Stomach (tissue), 9 donors: ENCODE measurements around the gene FTO. TPM values are rescaled to one million over a fixed set of nuclear protein-coding genes. Genes with fewer than 3 reads are reported as not detected.

ENCODE experiments used
- DNase-seq, 2 donors: peaks; one replicate each; pipeline versions ENCODE4 v3.0.0 to v3.0.0-alpha.2; 2013 to 2019
- H3K27ac ChIP-seq, 5 donors: fragments of 200-600 bp in 4 of 5; sonication (generic) in 4 of 5; one replicate each; pipeline ENCODE4 v1.5.1; 2013 to 2019; ENCODE audit warnings: mild to moderate bottlenecking in 1 of 5, moderate library complexity in 1 of 5
- H3K27me3 ChIP-seq, 3 donors: fragments of 200-600 bp; sonication (generic); one replicate each; pipeline ENCODE4 v1.5.1; 2017 to 2019; ENCODE audit warnings: mixed run types in 1 of 3
- H3K36me3 ChIP-seq, 4 donors: fragments of 200-600 bp; sonication (generic); 1 replicate in 3 of 4; 2 replicates in 1 of 4; pipeline ENCODE4 v1.5.1; 2016 to 2019
- H3K4me1 ChIP-seq, 4 donors: fragments of 200-600 bp; sonication (generic); one replicate each; pipeline ENCODE4 v1.5.1; 2016 to 2019
- H3K4me3 ChIP-seq, 4 donors: fragments of 200-600 bp; sonication (generic) in 3 of 4; one replicate each; pipeline ENCODE4 v1.5.1; 2016 to 2019; ENCODE audit warnings: mild to moderate bottlenecking in 1 of 4
- H3K9me3 ChIP-seq, 4 donors: fragments of 200-600 bp; sonication (generic); one replicate each; pipeline ENCODE4 v1.5.1; 2016 to 2019
- EP300 ChIP-seq: sonication (generic); formaldehyde crosslinking; IDR thresholded peaks from one replicate; pipeline ENCODE4 v1.6.1; 2017; ENCODE audit warnings: antibody characterized with exemption
- POLR2A ChIP-seq, 4 donors: fragments of 450-650 bp; IDR thresholded peaks; one replicate each; pipeline ENCODE4 v1.6.1; 2016; ENCODE audit warnings: antibody characterized with exemption in 4 of 4, control low read depth in 2 of 4, mild to moderate bottlenecking in 1 of 4, moderate library complexity in 1 of 4
- POLR2AphosphoS5 ChIP-seq, 3 donors: sonication (generic); formaldehyde crosslinking; IDR thresholded peaks; one replicate each; pipeline ENCODE4 v1.6.1; 2016; ENCODE audit warnings: antibody characterized with exemption in 3 of 3
- WGBS, 5 donors: extraction: QIAGEN DNeasy Blood & Tissue Kit in 3 of 5; methylation state at CpG; one replicate each; pipeline versions ENCODE4 v1.1.5 to v1.1.7; 2013 to 2018; 5-methylcytosine and 5-hydroxymethylcytosine counted together
- intact Hi-C: fragments of 100-400 bp; cut with DNase I; formaldehyde crosslinking; loops from one replicate; pipeline ENCODE4 v1.15.1; 2023; ENCODE audit warnings: low total_unique reads
- polyA plus RNA-seq, 3 donors: library from polyadenylated mRNA; stranded (reverse); fragments of 200-250 nt; gene quantifications; one replicate each; pipeline ENCODE4 v1.2.3, GENCODE V29; 2013
- total RNA-seq, 5 donors: library from RNA; depleted of rRNA; stranded (reverse); fragments of >200 nt; gene quantifications; one replicate each; pipeline versions ENCODE4 v1.1.0 to v1.2.3, GENCODE V29; 2014 to 2016
- TF ChIP-seq, protein P1 (sequence below), 7 experiments: fragments of 450-650 bp in 4 of 7; fragments of 200-600 bp in 3 of 7; sonication (generic) in 3 of 7; IDR thresholded peaks; one replicate each; pipeline ENCODE4 v1.5.1; 2016 to 2019; ENCODE audit warnings: antibody characterized with exemption in 7 of 7, control low read depth in 2 of 7, mild to moderate bottlenecking in 1 of 7
- donor health status: healthy with polysubstance abuse.
- donor health status: Bipolar disorder and iron deficiency.
- donor health status: healthy.

The FTO gene
- total and polyA plus RNA-seq, 8 donors = 9.3 to 88.7 (median 24.6) TPM

DNA sequence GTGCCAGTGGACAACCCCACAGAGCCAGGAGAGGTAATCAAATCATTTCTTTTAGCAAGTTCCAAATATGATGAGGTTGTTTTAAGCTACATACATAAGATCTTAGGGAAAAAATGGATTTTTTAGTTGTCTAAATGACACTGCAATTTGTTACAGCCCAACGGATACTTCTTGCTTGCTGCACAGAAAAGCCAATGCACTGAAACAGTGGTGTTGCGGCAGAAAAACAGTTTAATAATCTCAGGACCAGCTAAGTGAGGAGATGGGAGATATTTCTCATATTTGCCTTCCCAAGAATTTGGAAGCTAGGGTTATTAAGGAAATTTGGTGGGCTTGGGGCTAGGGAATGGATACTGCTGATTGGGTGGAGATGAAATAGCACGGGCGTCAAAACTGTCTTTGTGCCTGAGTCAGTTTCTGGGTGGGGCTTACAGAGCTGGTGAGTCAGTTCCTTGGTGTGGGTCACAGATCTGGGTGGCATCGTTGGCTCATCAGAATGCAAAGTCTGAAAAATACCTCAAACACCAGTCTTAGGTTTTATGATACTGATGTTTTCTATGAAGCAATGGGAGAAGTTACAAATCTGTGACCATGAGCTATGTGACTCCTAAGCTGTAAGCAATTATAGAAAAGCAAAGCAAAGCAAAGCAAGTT, 327.3 kb downstream of the FTO start:
- no peak for DNase-seq
- intact Hi-C loops = no loop called here
- WGBS, 5 donors = 92 to 98% (median 96%) methylated on average over 5 of the region's 5 CpGs
- TF ChIP-seq POLR2AphosphoS5 (IDR thresholded peaks at IDR 0.05) = no peak
- no peak for TF ChIP-seq POLR2A (IDR thresholded peaks at IDR 0.05)
- TF ChIP-seq, protein P1, sequence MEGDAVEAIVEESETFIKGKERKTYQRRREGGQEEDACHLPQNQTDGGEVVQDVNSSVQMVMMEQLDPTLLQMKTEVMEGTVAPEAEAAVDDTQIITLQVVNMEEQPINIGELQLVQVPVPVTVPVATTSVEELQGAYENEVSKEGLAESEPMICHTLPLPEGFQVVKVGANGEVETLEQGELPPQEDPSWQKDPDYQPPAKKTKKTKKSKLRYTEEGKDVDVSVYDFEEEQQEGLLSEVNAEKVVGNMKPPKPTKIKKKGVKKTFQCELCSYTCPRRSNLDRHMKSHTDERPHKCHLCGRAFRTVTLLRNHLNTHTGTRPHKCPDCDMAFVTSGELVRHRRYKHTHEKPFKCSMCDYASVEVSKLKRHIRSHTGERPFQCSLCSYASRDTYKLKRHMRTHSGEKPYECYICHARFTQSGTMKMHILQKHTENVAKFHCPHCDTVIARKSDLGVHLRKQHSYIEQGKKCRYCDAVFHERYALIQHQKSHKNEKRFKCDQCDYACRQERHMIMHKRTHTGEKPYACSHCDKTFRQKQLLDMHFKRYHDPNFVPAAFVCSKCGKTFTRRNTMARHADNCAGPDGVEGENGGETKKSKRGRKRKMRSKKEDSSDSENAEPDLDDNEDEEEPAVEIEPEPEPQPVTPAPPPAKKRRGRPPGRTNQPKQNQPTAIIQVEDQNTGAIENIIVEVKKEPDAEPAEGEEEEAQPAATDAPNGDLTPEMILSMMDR (IDR thresholded peaks at IDR 0.05) = no peak
- TF ChIP-seq EP300 = no peak
- no peaks in the 10 kb centered on the region for H3K27me3 ChIP-seq
- no peaks in the 10 kb centered on the region for H3K36me3 ChIP-seq
- H3K9me3 ChIP-seq = peaks cover 0 to 11% (median 8%) of the 10 kb centered on the region in 4 donors
- no peak overlapping the region for H3K27ac ChIP-seq
- H3K4me3 ChIP-seq = no peak overlapping the region
- H3K4me1 ChIP-seq = peaks cover 0 to 3% (median 0%) of the 10 kb centered on the region in 4 donors

DNA sequence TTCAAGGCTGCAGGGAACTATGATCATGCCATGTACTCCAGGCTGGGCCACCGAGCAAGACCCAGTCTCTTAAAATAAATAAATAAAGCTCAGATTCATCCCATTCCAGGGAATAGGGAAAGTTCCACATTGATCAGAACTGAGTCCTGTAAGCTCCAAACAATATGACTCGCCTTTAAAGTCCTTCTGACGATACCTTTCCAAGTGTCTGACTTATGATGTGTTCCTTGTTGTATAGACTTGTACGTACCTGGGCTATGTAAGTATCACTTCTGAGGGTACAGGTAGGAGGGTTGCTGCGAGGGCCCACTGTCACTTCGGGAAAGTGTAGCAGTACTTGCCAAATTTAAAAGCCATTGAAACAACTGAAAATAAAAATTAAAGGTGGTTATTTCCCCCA, 329.8 kb downstream of the FTO start:
- no peak overlapping the region for H3K27ac ChIP-seq
- DNase-seq = no peak
- 93 to 98% (median 96%) methylated on average over 6 of the region's 6 CpGs for WGBS, 5 donors
- intact Hi-C loops = no loop called here
- H3K4me3 ChIP-seq = no peak overlapping the region
- no peaks in the 10 kb centered on the region for H3K36me3 ChIP-seq
- H3K4me1 ChIP-seq = no peaks in the 10 kb centered on the region
- TF ChIP-seq POLR2A (IDR thresholded peaks at IDR 0.05) (no peak), POLR2AphosphoS5 (IDR thresholded peaks at IDR 0.05) (no peak), EP300 (no peak)
- TF ChIP-seq, protein P1 (IDR thresholded peaks at IDR 0.05) = no peak
- H3K9me3 ChIP-seq = peaks cover 0 to 11% (median 8%) of the 10 kb centered on the region in 4 donors
- no peaks in the 10 kb centered on the region for H3K27me3 ChIP-seq

DNA sequence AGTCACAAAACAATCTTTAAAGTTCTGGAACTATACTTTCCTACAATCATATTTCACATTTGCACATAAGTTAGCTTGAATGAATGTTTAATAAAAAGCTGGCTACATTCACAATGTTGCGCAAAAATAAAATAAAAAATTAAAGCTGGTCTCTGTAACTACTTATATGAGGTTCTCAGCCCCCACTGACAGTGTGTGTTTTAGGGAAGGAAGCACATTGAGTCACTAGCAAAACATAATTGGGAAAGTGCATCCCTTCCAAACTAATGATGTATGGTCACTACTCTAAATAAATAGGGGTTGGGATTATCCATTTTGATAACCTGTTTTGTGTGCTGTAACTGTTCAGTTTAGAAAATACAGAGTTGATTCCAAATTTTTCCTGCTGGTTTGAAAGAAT, 330.7 kb downstream of the FTO start:
- TF ChIP-seq, protein P1 (IDR thresholded peaks at IDR 0.05) = no peak
- TF ChIP-seq POLR2A (IDR thresholded peaks at IDR 0.05) (no peak), EP300 (no peak), POLR2AphosphoS5 (IDR thresholded peaks at IDR 0.05) (no peak)
- DNase-seq = no peak
- H3K36me3 ChIP-seq = no peaks in the 10 kb centered on the region
- 96 to 100% (median 99%) methylated on average over 1 of the region's 1 CpG for WGBS, 5 donors
- H3K4me1 ChIP-seq = no peaks in the 10 kb centered on the region
- H3K4me3 ChIP-seq = no peak overlapping the region
- no peaks in the 10 kb centered on the region for H3K27me3 ChIP-seq
- peaks cover 0 to 11% (median 8%) of the 10 kb centered on the region in 4 donors for H3K9me3 ChIP-seq
- H3K27ac ChIP-seq = no peak overlapping the region
- intact Hi-C loops = no loop called here

DNA sequence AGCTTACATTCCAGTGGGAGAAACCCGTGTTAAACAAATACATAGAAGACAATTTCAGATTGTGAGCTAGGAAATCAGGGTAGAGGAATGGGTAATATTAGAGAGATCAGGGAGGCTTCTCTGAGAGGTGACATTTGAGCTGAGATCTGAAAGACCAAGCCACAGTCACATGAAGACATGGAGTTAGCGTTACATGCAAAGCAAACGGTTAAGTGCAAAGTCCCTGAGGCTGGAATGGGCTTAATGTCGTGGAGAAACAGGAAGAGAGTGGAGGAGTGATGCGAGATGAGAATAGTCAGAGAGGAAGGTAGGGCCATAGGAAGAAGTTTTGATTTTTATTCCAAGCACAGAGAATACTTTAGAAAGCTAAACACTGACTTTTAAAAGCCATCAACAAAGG, 336.5 kb downstream of the FTO start:
- intact Hi-C loops = no loop called here
- no peaks in the 10 kb centered on the region for H3K27me3 ChIP-seq
- no peak overlapping the region for H3K4me3 ChIP-seq
- TF ChIP-seq POLR2A (IDR thresholded peaks at IDR 0.05) (no peak), EP300 (no peak), POLR2AphosphoS5 (IDR thresholded peaks at IDR 0.05) (no peak)
- TF ChIP-seq, protein P1 (IDR thresholded peaks at IDR 0.05) = no peak
- no peak overlapping the region for H3K27ac ChIP-seq
- no peaks in the 10 kb centered on the region for H3K9me3 ChIP-seq
- H3K4me1 ChIP-seq = no peaks in the 10 kb centered on the region
- peaks cover 0 to 7% (median 2%) of the 10 kb centered on the region in 4 donors for H3K36me3 ChIP-seq
- DNase-seq = no peak
- 76 to 89% (median 80%) methylated on average over 5 of the region's 5 CpGs for WGBS, 5 donors
